HL-60/S4 treated with phorbol 12-myristate 13-acetate at 8.2 ng/mL for 4 days and 3 days (cell line): Measurements from ENCODE around the gene PREX1.

Source experiments
- in situ Hi-C: fragments of 300-500 bp; cut with MboI; formaldehyde crosslinking; loops from 2 replicates; pipeline ENCODE4 v1.15.0; 2022; ENCODE audit warnings: low sequenced_read_pairs

Gene PREX1

DNA sequence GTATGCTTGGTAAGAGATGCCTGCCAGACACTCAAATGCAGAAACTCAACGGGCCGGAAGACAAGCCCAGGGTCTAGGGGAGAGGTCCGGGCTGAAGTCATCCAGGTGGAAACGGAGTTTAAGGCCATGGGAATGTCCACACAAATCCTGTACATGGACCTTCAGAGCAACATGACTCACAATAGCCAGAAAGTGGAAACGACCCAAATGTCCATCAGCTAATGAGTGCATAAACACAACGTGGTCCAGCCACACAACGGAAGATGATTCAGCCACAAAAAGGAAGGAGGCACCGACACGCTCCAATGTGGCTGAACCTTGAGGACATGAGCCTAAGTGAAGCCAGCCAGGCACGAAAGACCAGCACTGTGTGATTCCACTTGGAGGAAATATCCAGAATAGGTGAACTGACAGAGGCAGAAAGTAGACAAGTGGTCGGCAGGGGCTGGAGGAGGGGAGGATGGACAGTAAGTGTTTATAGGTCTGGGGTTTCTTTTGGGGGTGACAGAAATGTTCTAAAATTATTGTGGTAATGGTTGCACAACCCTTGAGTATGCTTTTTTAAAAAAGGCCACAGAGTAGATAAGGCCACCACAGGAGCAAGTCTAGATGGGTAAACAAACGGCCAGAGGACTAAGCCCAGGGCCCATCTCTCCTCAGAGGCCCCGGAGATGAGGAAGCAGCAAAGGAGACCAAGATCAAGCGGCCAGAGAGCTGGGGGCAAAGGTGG is 105.6 kb downstream of the PREX1 start:
- in situ Hi-C loops = no loop called here

DNA sequence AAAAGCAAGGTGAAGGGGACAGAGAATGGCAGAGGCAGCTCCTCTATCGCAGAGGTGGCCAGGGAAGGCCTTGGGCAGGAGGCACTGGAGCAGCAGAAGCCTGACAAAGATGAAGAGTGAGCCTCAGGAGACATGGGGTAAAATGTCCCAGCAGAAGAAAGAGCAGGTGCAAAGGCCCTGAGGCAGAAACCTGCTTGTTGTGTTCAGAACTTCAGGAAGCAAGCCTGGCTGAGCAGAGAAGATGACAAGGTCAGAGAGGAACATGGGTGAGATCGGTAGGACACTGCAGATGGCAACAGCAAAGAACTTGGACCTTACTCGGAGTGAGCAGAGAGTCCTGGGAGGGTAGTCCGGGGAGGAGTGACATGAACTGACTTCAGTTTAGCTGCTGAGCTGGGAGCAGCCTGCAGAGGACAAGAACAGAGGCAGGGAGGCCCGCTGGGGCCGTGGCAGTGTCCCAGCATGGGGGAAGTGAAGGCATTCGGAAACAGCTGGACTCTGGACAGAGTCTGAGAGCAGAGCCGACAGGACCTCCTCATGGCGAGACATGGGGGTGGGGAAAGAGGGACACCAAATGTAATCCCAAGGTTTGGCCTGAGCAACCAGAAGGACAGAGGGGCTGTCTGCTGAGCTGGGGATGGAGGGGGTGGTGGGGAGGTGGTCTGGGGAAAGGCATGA is 106.3 kb downstream of the PREX1 start:
- in situ Hi-C loops = no loop called here

GRCh38 chr20:48720256-48720985 is 107.4 kb downstream of the PREX1 start:
- in situ Hi-C loops = no loop called here

DNA sequence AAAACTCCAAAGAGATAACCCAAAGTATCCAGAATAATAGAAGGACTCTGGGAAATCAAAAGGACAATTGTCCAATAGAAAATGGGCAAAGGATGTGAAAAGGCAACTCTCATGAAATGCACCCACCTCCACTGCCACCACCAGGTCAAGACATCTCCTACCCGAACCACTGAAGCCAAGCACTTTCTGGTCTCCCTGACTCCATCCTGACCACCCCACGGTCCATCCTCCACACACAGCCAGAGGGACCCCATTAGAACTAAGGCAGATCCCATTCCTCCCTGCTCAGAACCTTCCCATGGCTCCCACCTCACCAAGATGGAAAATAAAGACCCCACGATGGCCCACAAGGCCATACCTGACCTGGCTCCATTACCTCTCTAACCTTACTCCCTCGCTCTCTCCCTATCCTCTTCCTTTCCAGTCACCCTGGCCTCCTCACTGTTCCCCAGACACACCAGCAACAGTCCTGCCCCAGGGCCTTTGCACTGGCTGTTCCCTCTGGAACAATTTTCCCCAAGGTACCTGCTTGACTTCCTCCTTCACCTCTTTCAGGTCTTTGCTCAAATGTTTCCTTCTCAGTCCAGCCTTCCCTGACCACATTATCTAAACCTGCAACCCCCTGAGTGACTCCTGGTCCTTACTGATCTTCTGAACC is 108.1 kb downstream of the PREX1 start:
- in situ Hi-C loops = no loop called here

GRCh38 chr20:48718786-48719578 is 108.8 kb downstream of the PREX1 start:
- in situ Hi-C loops = no loop called here

DNA sequence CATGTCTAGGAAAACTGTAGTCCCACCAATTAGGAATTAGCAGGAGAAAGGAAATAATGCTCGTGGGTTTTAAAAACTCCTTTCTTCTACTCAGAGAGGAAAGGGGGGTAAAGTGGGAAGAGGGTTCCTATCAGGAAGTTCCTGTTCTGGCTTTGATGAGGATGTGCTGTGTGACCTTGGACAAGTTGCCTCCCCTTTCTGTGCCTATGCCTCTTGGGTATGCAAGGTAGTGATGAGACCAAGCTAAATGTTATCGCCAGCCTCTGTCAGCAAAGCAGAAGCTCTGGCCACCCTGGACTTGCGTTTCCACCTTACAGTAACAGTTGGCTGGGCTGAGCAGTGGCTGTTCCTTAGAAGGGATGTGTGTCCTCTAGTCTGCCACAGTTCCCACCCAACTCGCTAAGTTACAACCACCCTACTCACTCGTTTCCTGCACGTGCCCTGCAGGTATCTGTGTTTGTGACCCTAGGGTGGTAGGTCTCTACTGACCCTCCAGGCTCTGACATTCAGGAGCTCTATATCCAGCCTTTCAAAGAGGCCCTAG is 110.0 kb downstream of the PREX1 start:
- in situ Hi-C loops = no loop called here

DNA sequence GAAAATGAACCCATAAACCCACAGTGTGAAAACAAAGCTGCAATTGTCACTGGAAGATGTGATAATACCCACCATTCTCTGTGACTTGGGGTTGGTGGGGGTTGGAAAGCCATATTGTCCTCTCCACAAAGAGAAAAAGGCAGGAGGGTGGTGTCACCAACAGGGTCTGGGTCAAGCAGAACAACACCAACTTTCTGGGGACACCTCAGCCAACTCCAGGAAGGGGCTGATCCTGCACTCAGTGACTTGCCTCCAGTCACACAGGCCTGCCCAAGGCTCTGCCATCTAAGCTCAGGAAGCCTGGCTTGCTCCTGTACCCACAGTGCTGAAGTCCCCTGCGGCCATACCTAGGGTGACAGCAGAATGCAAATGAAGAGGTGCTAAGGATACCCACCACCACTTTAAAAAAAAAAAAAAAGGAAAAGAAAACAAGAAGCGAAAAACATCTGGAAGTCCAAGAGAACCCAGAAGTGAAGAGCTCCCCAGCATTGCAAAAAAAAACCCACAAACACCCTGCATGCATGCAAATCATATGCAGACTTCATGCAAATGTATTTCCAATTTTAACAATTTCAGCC is 110.6 kb downstream of the PREX1 start:
- in situ Hi-C loops = no loop called here

GRCh38 chr20:48716541-48716940 is 111.3 kb downstream of the PREX1 start:
- in situ Hi-C loops = no loop called here

GRCh38 chr20:48716086-48716485 is 111.7 kb downstream of the PREX1 start:
- in situ Hi-C loops = no loop called here

DNA sequence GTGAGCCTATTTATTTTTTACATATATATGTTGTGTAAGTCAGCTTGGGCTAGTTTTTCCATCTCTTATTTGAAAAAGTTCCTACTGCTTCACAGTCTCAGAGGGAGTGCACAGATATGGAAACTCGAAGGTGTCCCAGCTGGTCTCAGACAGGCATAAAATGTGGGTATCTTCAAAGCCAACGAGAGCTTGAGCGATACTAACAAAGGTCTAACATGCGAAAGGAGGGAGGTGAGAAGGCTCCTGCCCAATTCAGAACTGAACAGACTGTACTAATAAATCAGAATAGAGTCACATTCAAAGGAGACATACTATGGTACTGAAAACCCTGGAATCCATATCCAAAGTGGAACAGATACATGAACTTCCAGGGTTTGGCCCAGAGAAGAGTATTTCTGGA is 113.0 kb downstream of the PREX1 start:
- in situ Hi-C loops = no loop called here

DNA sequence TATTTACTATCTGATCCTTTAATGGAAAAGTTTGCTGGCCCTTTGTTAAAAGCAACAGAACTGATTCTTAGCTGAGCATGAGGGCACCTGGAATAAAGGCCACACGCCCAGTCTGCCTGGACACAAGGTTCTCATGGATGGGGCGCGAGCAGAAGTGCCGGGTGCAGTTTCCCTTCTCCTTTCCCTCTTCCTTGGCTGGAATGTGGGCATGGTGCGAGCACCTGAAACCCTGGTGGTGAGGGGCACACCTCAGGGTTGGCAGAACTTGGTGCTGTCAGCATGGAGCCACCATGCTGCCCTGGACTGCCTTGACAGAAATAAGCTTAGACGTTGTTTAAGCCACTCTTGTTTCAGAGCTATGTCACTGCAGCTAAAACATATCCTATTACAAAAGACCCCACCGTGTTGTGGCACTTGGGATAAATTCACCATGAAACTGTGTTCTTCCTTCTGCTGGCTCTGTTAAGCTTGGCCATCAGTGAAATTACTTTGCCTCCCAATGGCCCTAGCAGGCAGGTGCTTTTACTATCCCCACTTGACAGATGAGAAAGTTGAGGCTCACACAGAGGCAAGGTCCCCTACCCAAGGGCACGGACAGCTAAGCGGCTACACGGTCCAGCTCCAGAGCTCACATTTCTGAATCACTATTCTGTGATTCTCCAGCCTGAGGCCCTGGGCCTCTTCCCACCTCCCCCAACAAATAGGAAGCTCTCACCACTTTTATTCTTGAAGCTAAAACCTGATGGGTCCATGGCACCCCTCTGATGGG is 115.9 kb downstream of the PREX1 start:
- in situ Hi-C loops = no loop called here

GRCh38 chr20:48711044-48711428 is 116.8 kb downstream of the PREX1 start:
- in situ Hi-C loops = no loop called here

DNA sequence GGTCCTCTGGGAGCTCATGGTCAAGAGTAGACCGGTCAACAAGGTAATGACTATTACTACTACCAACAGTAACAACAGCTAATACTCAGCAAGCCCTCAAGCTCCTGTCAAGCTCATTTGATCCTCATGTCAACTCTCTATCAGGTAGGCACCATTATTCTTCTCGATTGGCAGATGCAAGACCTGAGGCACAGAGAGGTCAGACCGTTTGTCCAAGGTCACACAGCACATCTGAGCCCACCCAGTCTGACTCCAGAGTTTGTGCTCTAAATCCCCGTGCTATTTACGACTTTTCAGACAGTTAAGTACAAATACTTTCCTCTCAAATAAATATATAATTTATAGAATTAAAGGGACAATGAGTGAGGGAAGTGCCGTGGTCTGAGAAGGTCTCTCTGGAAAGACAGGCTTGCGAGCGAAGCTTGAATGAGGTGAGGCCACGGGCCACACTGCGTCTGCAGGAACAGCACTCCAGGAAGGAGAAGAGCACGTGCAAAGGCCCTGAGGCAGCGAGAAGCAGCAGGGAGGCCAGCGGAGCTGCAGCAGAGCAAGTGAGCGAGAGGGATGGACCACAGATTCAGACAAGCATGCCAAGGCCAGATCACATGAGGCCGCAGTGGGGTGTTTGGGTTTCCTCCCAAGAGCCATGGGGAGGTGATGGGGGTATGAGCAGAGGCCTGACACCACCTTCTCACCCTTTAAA is 117.3 kb downstream of the PREX1 start:
- in situ Hi-C loops = no loop called here

GRCh38 chr20:48709744-48710143 is 118.1 kb downstream of the PREX1 start:
- in situ Hi-C loops = no loop called here

- in situ Hi-C loops = no loop called here
Observed at GRCh38 chr20:48709058-48709691, 118.6 kb downstream of the PREX1 start.

GRCh38 chr20:48708630-48709029 is 119.2 kb downstream of the PREX1 start:
- in situ Hi-C loops = no loop called here

- in situ Hi-C loops = no loop called here
Observed at GRCh38 chr20:48708116-48708515, 119.7 kb downstream of the PREX1 start.

- in situ Hi-C loops = no loop called here
Observed at GRCh38 chr20:48706710-48707365, 121.0 kb downstream of the PREX1 start.
